HG02973 (cell line): Measurements from ENCODE around the gene SOBP.

Source experiments
- ATAC-seq: cut with Tn5 transposase; IDR thresholded peaks from one replicate; pipeline ENCODE4 v1.9.1; 2021; ENCODE audit warnings: moderate library complexity; ENCODE audit not compliant: unreplicated experiment

The SOBP gene

GRCh38 chr6:107582086-107582485, 92.2 kb downstream of the SOBP start:
- no peak for ATAC-seq

GRCh38 chr6:107584726-107585125, 94.8 kb downstream of the SOBP start:
- ATAC-seq, result no peak

- ATAC-seq, result no peak
These were observed 96.0 kb downstream of the SOBP start for GRCh38 chr6:107585815-107586435.

- ATAC-seq, result no peak
These were observed 97.5 kb downstream of the SOBP start for GRCh38 chr6:107587451-107587850.

- ATAC-seq, result no peak
These were observed 99.3 kb downstream of the SOBP start for GRCh38 chr6:107589199-107589598.

- no peak for ATAC-seq
These were observed 100.0 kb downstream of the SOBP start for GRCh38 chr6:107589934-107590333.

GRCh38 chr6:107590378-107590777, 100.5 kb downstream of the SOBP start:
- ATAC-seq, result no peak

GRCh38 chr6:107591346-107591745, 101.4 kb downstream of the SOBP start:
- no peak for ATAC-seq

- ATAC-seq, result no peak
These were observed 102.9 kb downstream of the SOBP start for GRCh38 chr6:107592806-107593205.

GRCh38 chr6:107594736-107595135, 104.8 kb downstream of the SOBP start:
- ATAC-seq, result no peak

GRCh38 chr6:107598091-107598490, 108.2 kb downstream of the SOBP start:
- no peak for ATAC-seq

GRCh38 chr6:107599043-107599442, 109.1 kb downstream of the SOBP start:
- no peak for ATAC-seq

- ATAC-seq, result no peak
These were observed 110.2 kb downstream of the SOBP start for GRCh38 chr6:107600121-107600520.

- no peak for ATAC-seq
These were observed 111.0 kb downstream of the SOBP start for GRCh38 chr6:107600936-107601335.

- no peak for ATAC-seq
These were observed 111.5 kb downstream of the SOBP start for GRCh38 chr6:107601406-107601805.

GRCh38 chr6:107602321-107603005, 112.5 kb downstream of the SOBP start:
- ATAC-seq, result no peak

- ATAC-seq, result no peak
These were observed 113.1 kb downstream of the SOBP start for GRCh38 chr6:107603006-107603370.

- ATAC-seq, result no peak
These were observed 114.6 kb downstream of the SOBP start for GRCh38 chr6:107604549-107604948.

- ATAC-seq, result no peak
These were observed 116.5 kb downstream of the SOBP start for GRCh38 chr6:107606407-107606806.

GRCh38 chr6:107607116-107607515, 117.2 kb downstream of the SOBP start:
- no peak for ATAC-seq

- ATAC-seq, result no peak
These were observed 121.3 kb downstream of the SOBP start for GRCh38 chr6:107611094-107611810.

- no peak for ATAC-seq
These were observed 123.0 kb downstream of the SOBP start for GRCh38 chr6:107612762-107613415.
